ENCODE results near the gene IL17RE. TPM values are rescaled to one million over a fixed set of nuclear protein-coding genes. Genes with fewer than 3 reads are reported as not detected.

IL17RE gene
- total and polyA plus RNA-seq, 9 of the 15 experiments (the other 6 are each of a cell fraction or from before 2014, with no cell fraction given): 0.32 to 1.9 (median 0.51) TPM; not detected in 4

- TF ChIP-seq TSC22D4 (tag; IDR thresholded peaks at IDR 0.05) (no peak), GABPA (tag; conservative IDR thresholded peaks at IDR 0.05; ENCODE audit: low read depth) (no peak), HIVEP1 (CRISPR knock-in tag; IDR thresholded peaks at IDR 0.05) (no peak), ZNF277 (CRISPR knock-in tag; IDR thresholded peaks at IDR 0.05; ENCODE audit: borderline replicate concordance) (no peak), BRCA1 (IDR thresholded peaks at IDR 0.05) (no peak), BRCA1 (CRISPR knock-in tag; IDR thresholded peaks at IDR 0.05) (no peak), SMAD1 (IDR thresholded peaks at IDR 0.05; ENCODE audit: low read depth, low read length, partially characterized antibody) (no peak), ZNF583 (CRISPR knock-in tag; IDR thresholded peaks at IDR 0.05) (no peak), ZNF717 (CRISPR knock-in tag; IDR thresholded peaks at IDR 0.05) (no peak), ELF4 (CRISPR knock-in tag; IDR thresholded peaks at IDR 0.05) (no peak), ZNF444 (CRISPR knock-in tag; IDR thresholded peaks at IDR 0.05) (no peak), CSDE1 (IDR thresholded peaks at IDR 0.05) (no peak), ZNF311 (CRISPR knock-in tag; IDR thresholded peaks at IDR 0.05) (no peak), ETV1 (tag; conservative IDR thresholded peaks at IDR 0.05; ENCODE audit: low read depth) (no peak), STAT5B (CRISPR knock-in tag; IDR thresholded peaks at IDR 0.05) (no peak)
Observed at GRCh38 chr3:9863058-9863772, 39.4 kb upstream of the IL17RE start (continued).

All from K562 (cell line).